WTC11 (cell line): ENCODE measurements around the gene PPM1D.

Experiments used
- CTCF ChIP-seq: fragments of 200-600 bp; IDR thresholded peaks from 2 replicates; pipeline ENCODE4 v1.8.0; 2022; ENCODE audit warnings: antibody characterized with exemption
- ESRRA ChIP-seq: sonication (generic); formaldehyde crosslinking; IDR thresholded peaks from 2 replicates; pipeline ENCODE4 v1.8.1; 2022; ENCODE audit warnings: mild to moderate bottlenecking, missing genetic modification reagents, borderline replicate concordance
- ETV6 ChIP-seq: sonication (generic); formaldehyde crosslinking; IDR thresholded peaks from 2 replicates; pipeline ENCODE4 v1.8.1; 2022; ENCODE audit warnings: mild to moderate bottlenecking, missing genetic modification reagents
- FOXJ3 ChIP-seq: sonication (generic); formaldehyde crosslinking; IDR thresholded peaks from 2 replicates; pipeline ENCODE4 v1.9.0; 2021; ENCODE audit warnings: missing genetic modification reagents, mild to moderate bottlenecking, borderline replicate concordance
- HMGXB4 ChIP-seq: sonication (generic); formaldehyde crosslinking; IDR thresholded peaks from 2 replicates; pipeline ENCODE4 v1.8.1; 2023; ENCODE audit warnings: mild to moderate bottlenecking, moderate library complexity, missing genetic modification reagents
- NR3C1 ChIP-seq: sonication (generic); formaldehyde crosslinking; conservative IDR thresholded peaks from 2 replicates; pipeline ENCODE4 v1.8.1; 2023; ENCODE audit warnings: low read depth, mild to moderate bottlenecking, missing genetic modification reagents
- SMAD3 ChIP-seq: sonication (generic); formaldehyde crosslinking; IDR thresholded peaks from 2 replicates; pipeline ENCODE4 v1.8.0; 2022; ENCODE audit warnings: missing genetic modification reagents, mild to moderate bottlenecking, borderline replicate concordance
- SMAD4 ChIP-seq: sonication (generic); formaldehyde crosslinking; IDR thresholded peaks from 2 replicates; pipeline ENCODE4 v1.8.0; 2022; ENCODE audit warnings: mild to moderate bottlenecking, missing genetic modification reagents
- SP1 ChIP-seq: sonication (generic); formaldehyde crosslinking; conservative IDR thresholded peaks from 2 replicates; pipeline ENCODE4 v1.8.1; 2022; ENCODE audit warnings: missing genetic modification reagents
- TEAD4 ChIP-seq: sonication (generic); formaldehyde crosslinking; IDR thresholded peaks from 2 replicates; pipeline ENCODE4 v1.8.0; 2022; ENCODE audit warnings: mild to moderate bottlenecking, missing genetic modification reagents
- USF2 ChIP-seq: sonication (generic); formaldehyde crosslinking; IDR thresholded peaks from 2 replicates; pipeline ENCODE4 v1.8.1; 2023; ENCODE audit warnings: mild to moderate bottlenecking, missing genetic modification reagents, moderate library complexity
- ZNF138 ChIP-seq: sonication (generic); formaldehyde crosslinking; conservative IDR thresholded peaks from 2 replicates; pipeline ENCODE4 v1.8.1; 2022; ENCODE audit warnings: mild to moderate bottlenecking, moderate library complexity, missing genetic modification reagents
- ZNF396 ChIP-seq: fragments of 250-450 bp; sonication (Bioruptor Pico); IDR thresholded peaks from 2 replicates; pipeline ENCODE4 v1.8.0; 2021; ENCODE audit warnings: mild to moderate bottlenecking, moderate library complexity, borderline replicate concordance
- TF ChIP-seq, protein P1 (sequence below): sonication (generic); formaldehyde crosslinking; IDR thresholded peaks from 2 replicates; pipeline ENCODE4 v1.8.1; 2022; ENCODE audit warnings: low read depth, missing genetic modification reagents, borderline replicate concordance

DNA sequence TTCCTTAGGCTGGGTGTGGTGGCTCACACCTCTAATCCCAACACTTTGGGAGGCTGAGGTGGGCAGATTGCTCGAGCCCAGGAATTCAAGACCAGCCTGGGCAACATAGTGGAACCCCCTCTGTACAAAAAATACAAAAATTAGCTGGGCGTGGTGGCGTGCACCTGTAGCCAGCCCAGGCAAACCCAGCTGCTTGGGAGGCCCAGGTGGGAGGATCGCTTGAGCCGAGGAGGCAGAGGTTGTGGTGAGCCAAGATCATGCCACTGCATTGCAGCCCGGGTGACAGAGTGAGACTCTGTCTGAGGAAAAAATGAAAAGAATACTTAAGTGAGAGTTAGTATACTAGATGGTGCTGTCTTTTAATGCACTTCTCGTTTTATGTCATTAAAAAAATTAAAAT, 15.1 kb downstream of the PPM1D start:
- TF ChIP-seq SMAD3 (no peak), ZNF138 (CRISPR knock-in tag) (no peak), NR3C1 (CRISPR knock-in tag) (no peak), HMGXB4 (no peak), SMAD4 (CRISPR knock-in tag) (no peak), ESRRA (no peak), TEAD4 (CRISPR knock-in tag) (no peak), SP1 (CRISPR knock-in tag) (no peak), ETV6 (no peak), USF2 (no peak), ZNF396 (no peak), FOXJ3 (CRISPR knock-in tag) (no peak), CTCF (no peak)
- TF ChIP-seq, protein P1, sequence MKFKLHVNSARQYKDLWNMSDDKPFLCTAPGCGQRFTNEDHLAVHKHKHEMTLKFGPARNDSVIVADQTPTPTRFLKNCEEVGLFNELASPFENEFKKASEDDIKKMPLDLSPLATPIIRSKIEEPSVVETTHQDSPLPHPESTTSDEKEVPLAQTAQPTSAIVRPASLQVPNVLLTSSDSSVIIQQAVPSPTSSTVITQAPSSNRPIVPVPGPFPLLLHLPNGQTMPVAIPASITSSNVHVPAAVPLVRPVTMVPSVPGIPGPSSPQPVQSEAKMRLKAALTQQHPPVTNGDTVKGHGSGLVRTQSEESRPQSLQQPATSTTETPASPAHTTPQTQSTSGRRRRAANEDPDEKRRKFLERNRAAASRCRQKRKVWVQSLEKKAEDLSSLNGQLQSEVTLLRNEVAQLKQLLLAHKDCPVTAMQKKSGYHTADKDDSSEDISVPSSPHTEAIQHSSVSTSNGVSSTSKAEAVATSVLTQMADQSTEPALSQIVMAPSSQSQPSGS (CRISPR knock-in tag), result no peak
